SK-N-MC (cell line): Measurements from ENCODE around the gene SYCE1.

Experiments
- DNase-seq: peaks from one replicate; pipeline ENCODE4 v3.0.0-alpha.2; 2011; ENCODE audit warnings: low read depth, low spot score
- H3K27ac ChIP-seq: fragments of 200-600 bp; sonication (generic); 2 replicates; pipeline ENCODE4 v1.5.1; 2016; ENCODE audit warnings: mixed run types
- H3K36me3 ChIP-seq: fragments of 200-600 bp; sonication (generic); 2 replicates; pipeline ENCODE4 v1.6.1; 2017; ENCODE audit warnings: antibody characterized with exemption, low read length, mixed read lengths; ENCODE audit not compliant: insufficient read depth
- H3K4me3 ChIP-seq: fragments of 200-600 bp; sonication (generic); 2 replicates; pipeline ENCODE4 v1.5.1; 2016
- H3K9ac ChIP-seq: fragments of 200-600 bp; sonication (generic); 2 replicates; pipeline ENCODE4 v1.8.0; 2017; ENCODE audit warnings: mixed run types, mixed read lengths; ENCODE audit not compliant: insufficient read length
- H3K9me3 ChIP-seq: fragments of 200-600 bp; sonication (generic); 2 replicates; pipeline ENCODE4 v1.6.1; 2017; ENCODE audit warnings: low read depth, mild to moderate bottlenecking, antibody characterized with exemption, low read length, moderate library complexity, mixed read lengths
- EZH2 ChIP-seq: fragments of 200-600 bp; sonication (generic); IDR thresholded peaks from one replicate; pipeline ENCODE4 v1.6.1; 2017; ENCODE audit warnings: antibody characterized with exemption
- FOXP2 ChIP-seq: optimal IDR thresholded peaks from 2 replicates; pipeline ENCODE3; 2011; ENCODE audit warnings: mild to moderate bottlenecking, moderate library complexity; ENCODE audit not compliant: insufficient read depth; ENCODE audit errors: extremely low read length, control extremely low read depth
- POLR2AphosphoS5 ChIP-seq: IDR thresholded peaks from 2 replicates; pipeline ENCODE4 v1.6.1; 2012; ENCODE audit warnings: mild to moderate bottlenecking, low read depth, low read length, borderline replicate concordance

The SYCE1 gene

GRCh38 chr10:133537546-133538545 lies 27.5 kb downstream of the SYCE1 start:
- H3K4me3 ChIP-seq: no peak overlapping the region
- DNase-seq: no peak
- H3K36me3 ChIP-seq: no peaks in the 10 kb centered on the region
- no peaks in the 10 kb centered on the region for H3K9me3 ChIP-seq
- H3K9ac ChIP-seq: no peak overlapping the region
- TF ChIP-seq FOXP2: no peak
- no peak for TF ChIP-seq EZH2
- TF ChIP-seq POLR2AphosphoS5: no peak
- no peak overlapping the region for H3K27ac ChIP-seq

- no peak overlapping the region for H3K27ac ChIP-seq
- H3K4me3 ChIP-seq: no peak overlapping the region
- DNase-seq: no peak
- H3K9ac ChIP-seq: no peak overlapping the region
- no peaks in the 10 kb centered on the region for H3K36me3 ChIP-seq
- H3K9me3 ChIP-seq: no peaks in the 10 kb centered on the region
- TF ChIP-seq POLR2AphosphoS5 (no peak), FOXP2 (no peak), EZH2 (no peak)
Observed at GRCh38 chr10:133536198-133536597, 29.2 kb downstream of the SYCE1 start.

GRCh38 chr10:133534417-133534816 lies 31.0 kb downstream of the SYCE1 start:
- no peaks in the 10 kb centered on the region for H3K9me3 ChIP-seq
- H3K27ac ChIP-seq: no peak overlapping the region
- TF ChIP-seq FOXP2 (no peak), POLR2AphosphoS5 (no peak), EZH2 (no peak)
- no peak for DNase-seq
- H3K4me3 ChIP-seq: no peak overlapping the region
- H3K9ac ChIP-seq: no peak overlapping the region
- H3K36me3 ChIP-seq: no peaks in the 10 kb centered on the region

GRCh38 chr10:133532871-133533270 lies 32.5 kb downstream of the SYCE1 start:
- Histone ChIP-seq H3K4me3 (no peak overlapping the region), H3K9ac (no peak overlapping the region), H3K9me3 (no peaks in the 10 kb centered on the region), H3K27ac (no peak overlapping the region), H3K36me3 (no peaks in the 10 kb centered on the region)
- TF ChIP-seq POLR2AphosphoS5: no peak
- TF ChIP-seq EZH2: no peak
- no peak for TF ChIP-seq FOXP2
- DNase-seq: no peak

DNA sequence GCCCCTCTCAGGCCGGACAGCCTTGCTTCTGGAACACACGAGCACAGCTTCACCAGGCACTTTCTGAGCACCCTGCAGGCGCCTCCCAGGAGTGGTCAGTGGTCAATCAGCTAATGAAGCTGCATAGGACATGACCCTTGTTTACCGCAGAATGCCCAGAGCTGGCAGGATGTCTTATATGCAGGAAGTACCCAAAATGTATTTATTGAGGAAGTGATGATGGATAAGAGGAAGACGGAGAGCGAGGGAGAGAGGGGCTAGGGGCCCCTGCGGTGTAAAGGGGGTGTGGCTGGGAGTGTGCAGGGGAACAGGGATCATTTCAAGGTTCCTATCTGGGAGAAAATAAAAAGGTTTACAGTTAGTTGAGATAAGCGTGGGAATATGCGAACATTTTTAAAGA lies 34.9 kb downstream of the SYCE1 start:
- no peak for DNase-seq
- no peak for TF ChIP-seq FOXP2
- TF ChIP-seq POLR2AphosphoS5: no peak
- no peak for TF ChIP-seq EZH2

DNA sequence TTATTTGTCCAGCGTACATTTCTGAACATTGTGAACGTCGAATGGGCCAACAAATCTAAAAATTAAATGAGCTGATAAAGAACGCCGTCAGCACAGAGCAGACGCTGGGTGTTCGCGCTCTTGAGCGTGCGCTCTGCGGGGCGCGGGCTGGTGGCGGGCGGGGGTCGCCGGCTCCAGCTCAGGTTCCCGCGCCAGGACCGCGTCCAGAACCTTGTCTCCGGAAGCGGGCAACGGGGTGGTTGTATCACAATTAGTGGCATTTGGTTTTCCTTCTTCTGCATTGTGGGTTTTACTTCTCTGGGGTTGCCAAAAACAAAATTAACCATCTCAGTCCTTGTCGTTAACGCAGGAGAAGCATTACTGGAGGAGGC lies 35.8 kb downstream of the SYCE1 start:
- Histone ChIP-seq H3K9me3 (no peaks in the 10 kb centered on the region), H3K36me3 (no peaks in the 10 kb centered on the region), H3K4me3 (no peak overlapping the region), H3K9ac (no peak overlapping the region), H3K27ac (no peak overlapping the region)
- no peak for DNase-seq
- no peak for TF ChIP-seq FOXP2
- no peak for TF ChIP-seq POLR2AphosphoS5
- no peak for TF ChIP-seq EZH2

More for the DNA sequence above, 34.9 kb downstream of the SYCE1 start:
- Histone ChIP-seq H3K36me3 (no peaks in the 10 kb centered on the region), H3K9ac (no peak overlapping the region), H3K4me3 (no peak overlapping the region), H3K27ac (no peak overlapping the region), H3K9me3 (no peaks in the 10 kb centered on the region)

GRCh38 chr10:133528845-133529575 lies 36.4 kb downstream of the SYCE1 start:
- Histone ChIP-seq H3K9me3 (no peaks in the 10 kb centered on the region), H3K27ac (no peak overlapping the region), H3K36me3 (no peaks in the 10 kb centered on the region), H3K4me3 (no peak overlapping the region), H3K9ac (no peak overlapping the region)
- DNase-seq: no peak
- no peak for TF ChIP-seq EZH2
- TF ChIP-seq FOXP2: no peak
- TF ChIP-seq POLR2AphosphoS5: no peak

DNA sequence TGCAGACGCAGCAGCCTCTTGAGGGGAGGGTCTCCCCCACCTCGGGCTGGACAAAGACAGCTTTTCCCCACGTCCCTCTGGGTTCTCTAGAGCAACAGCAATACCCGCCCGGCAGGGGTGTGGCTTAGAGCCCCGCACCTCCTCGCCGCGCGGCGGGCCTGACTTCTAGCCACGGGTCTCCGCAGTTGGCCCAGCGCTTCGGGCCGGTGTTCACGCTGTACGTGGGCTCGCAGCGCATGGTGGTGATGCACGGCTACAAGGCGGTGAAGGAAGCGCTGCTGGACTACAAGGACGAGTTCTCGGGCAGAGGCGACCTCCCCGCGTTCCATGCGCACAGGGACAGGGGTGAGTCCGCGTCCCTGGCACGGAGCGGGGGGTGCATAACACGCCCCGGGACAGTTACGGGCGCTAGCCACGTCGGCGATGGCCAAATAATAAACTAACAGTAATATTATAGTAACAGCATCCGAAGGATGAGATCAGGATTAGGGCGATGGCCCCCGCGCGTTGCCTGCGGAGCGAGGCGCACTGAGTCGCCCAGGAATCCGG lies 37.0 kb downstream of the SYCE1 start:
- no peak for TF ChIP-seq EZH2
- no peak for TF ChIP-seq POLR2AphosphoS5
- no peak for TF ChIP-seq FOXP2
- no peak overlapping the region for H3K9ac ChIP-seq
- H3K9me3 ChIP-seq: no peaks in the 10 kb centered on the region
- no peak overlapping the region for H3K4me3 ChIP-seq
- no peak for DNase-seq
- H3K27ac ChIP-seq: no peak overlapping the region
- H3K36me3 ChIP-seq: no peaks in the 10 kb centered on the region
